GM12878 (cell line): ENCODE results near the gene DENND2C. TPM values are rescaled to one million over a fixed set of nuclear protein-coding genes. Genes with fewer than 3 reads are reported as not detected.

Experiments used
- ATAC-seq: fragments of 200-7000 bp; cut with Tn5 transposase; 3 replicates; pipeline ENCODE4 v1.9.1; 2020; ENCODE audit warnings: mild to moderate bottlenecking, moderate library complexity
- BruUV-seq: library from RNA; stranded (reverse); fragments of 400-500 nt; replicated peaks from 2 replicates; lab custom pipeline; 2021; lab: Mats Ljungman, UMichigan
- CTCF ChIA-PET: fragments of 300-600 bp; sonication (Branson Sonifier 250); formaldehyde crosslinking; extraction: SDS; loops from one replicate; lab custom pipeline; 2021; ENCODE audit warnings: inconsistent platforms; lab: Yijun Ruan, JAX
- POLR2A ChIA-PET: fragments of 350-600 bp; formaldehyde crosslinking; extraction: SDS; loops from one replicate; lab custom pipeline; 2021; ENCODE audit warnings: inconsistent platforms; lab: Charles Lee
- RAD21 ChIA-PET: fragments of 300-600 bp; sonication (Branson Sonifier 250); formaldehyde crosslinking; loops from one replicate; lab custom pipeline; 2023; ENCODE audit warnings: antibody characterized with exemption; ENCODE audit not compliant: unreplicated experiment; lab: Charles Lee
- SMC1A ChIA-PET: fragments of 300-600 bp; sonication (Branson Sonifier 250); formaldehyde crosslinking; loops from one replicate; lab custom pipeline; 2023; ENCODE audit not compliant: unreplicated experiment, uncharacterized antibody; lab: Charles Lee
- DNase-seq: peaks from one replicate; pipeline ENCODE4 v3.0.0-alpha.2; 2011; ENCODE audit warnings: low read depth, low spot score
- FAIRE-seq: peaks from 3 replicates; lab custom pipeline; 2011; peaks lifted over from hg19 to GRCh38; lab: Jason Lieb, UNC
- H2AFZ ChIP-seq: 2 replicates; pipeline ENCODE4 v1.6.0; 2011; ENCODE audit warnings: low read depth, low read length, control low read depth; ENCODE audit not compliant: control insufficient read depth
- H3K27ac ChIP-seq: 2 replicates; pipeline ENCODE4 v1.5.1; 2011; ENCODE audit warnings: control low read depth; ENCODE audit not compliant: control insufficient read depth, insufficient read depth
- H3K27me3 ChIP-seq, 2 experiments: replicated peaks in 1 of 2; 2 replicates each; pipeline versions ENCODE4 v1.6.0 to v1.6.1; 2011; ENCODE audit warnings: low read length in 1 of 2; ENCODE audit not compliant: control insufficient read depth in 2 of 2, insufficient read depth in 2 of 2
- H3K36me3 ChIP-seq, 2 experiments: 2 replicates each; pipeline ENCODE4 v1.5.1; 2011; ENCODE audit warnings: low read length in 1 of 2; ENCODE audit not compliant: control insufficient read depth in 2 of 2, insufficient read depth in 2 of 2
- H3K4me1 ChIP-seq: 2 replicates; pipeline ENCODE4 v1.6.1; 2011; ENCODE audit warnings: mild to moderate bottlenecking, low read length, moderate library complexity, mixed read lengths; ENCODE audit not compliant: control insufficient read depth, insufficient read depth
- H3K4me2 ChIP-seq: 2 replicates; pipeline ENCODE4 v1.6.0; 2011; ENCODE audit warnings: control low read depth; ENCODE audit not compliant: control insufficient read depth, insufficient read depth
- H3K4me3 ChIP-seq: fragments of 200-600 bp; sonication (generic); 2 replicates; pipeline ENCODE4 v1.5.1; 2016
- H3K79me2 ChIP-seq: 2 replicates; pipeline ENCODE4 v1.6.0; 2011; ENCODE audit warnings: low read length; ENCODE audit not compliant: control insufficient read depth, insufficient read depth
- H3K9ac ChIP-seq: 2 replicates; pipeline ENCODE4 v1.8.0; 2011; ENCODE audit warnings: low read length, control low read depth, mixed read lengths; ENCODE audit not compliant: control insufficient read depth, insufficient read depth
- H3K9me3 ChIP-seq: replicated peaks from 3 replicates; pipeline ENCODE4 v1.5.1; 2011; ENCODE audit warnings: mild to moderate bottlenecking, low read length; ENCODE audit not compliant: control insufficient read depth, insufficient read depth
- H4K20me1 ChIP-seq: 2 replicates; pipeline ENCODE4 v1.6.0; 2011; ENCODE audit not compliant: control insufficient read depth, insufficient read depth
- BHLHE40 ChIP-seq, 2 experiments: fragments of 450-650 bp in 1 of 2; IDR thresholded peaks; 2 replicates each; pipeline ENCODE4 v1.6.1; 2011 to 2017; ENCODE audit warnings: low read depth in 2 of 2, borderline replicate concordance in 1 of 2, improper control_type of control experiment in 1 of 2, low read length in 1 of 2, mild to moderate bottlenecking in 1 of 2
- ESRRA ChIP-seq: IDR thresholded peaks from 2 replicates; pipeline ENCODE4 v1.6.1; 2012; ENCODE audit warnings: mild to moderate bottlenecking, low read length, improper control_type of control experiment
- HSF1 ChIP-seq: fragments of 150-350 bp; IDR thresholded peaks from 2 replicates; pipeline ENCODE4 v1.6.1; 2014; ENCODE audit warnings: mild to moderate bottlenecking, low read depth, low read length
- IRF4 ChIP-seq: IDR thresholded peaks from 2 replicates; pipeline ENCODE4 v1.6.1; 2011; ENCODE audit warnings: low read depth, low read length
- MEF2A ChIP-seq: IDR thresholded peaks from 2 replicates; pipeline ENCODE4 v1.6.1; 2011; ENCODE audit warnings: low read depth, mild to moderate bottlenecking, low read length, moderate library complexity; ENCODE audit not compliant: insufficient read depth
- NR2C1 ChIP-seq: fragments of 450-650 bp; IDR thresholded peaks from 2 replicates; pipeline ENCODE4 v1.6.1; 2017; ENCODE audit warnings: antibody characterized with exemption, mild to moderate bottlenecking, moderate library complexity
- NR2F1 ChIP-seq: fragments of 450-650 bp; conservative IDR thresholded peaks from 2 replicates; pipeline ENCODE4 v1.6.1; 2017; ENCODE audit warnings: mild to moderate bottlenecking
- PAX8 ChIP-seq: fragments of 450-650 bp; IDR thresholded peaks from 2 replicates; pipeline ENCODE4 v1.6.1; 2017; ENCODE audit warnings: mild to moderate bottlenecking, moderate library complexity
- POLR2AphosphoS2 ChIP-seq: IDR thresholded peaks from 2 replicates; pipeline ENCODE4 v1.6.1; 2011; ENCODE audit warnings: low read depth, mild to moderate bottlenecking, low read length, improper control_type of control experiment, moderate library complexity
- POLR2AphosphoS5 ChIP-seq: IDR thresholded peaks from 2 replicates; pipeline ENCODE4 v1.6.1; 2011; ENCODE audit warnings: mild to moderate bottlenecking, low read length, inconsistent platforms
- RB1 ChIP-seq: fragments of 450-650 bp; formaldehyde crosslinking; IDR thresholded peaks from 2 replicates; pipeline ENCODE4 v1.6.1; 2017; ENCODE audit warnings: mild to moderate bottlenecking, borderline replicate concordance
- REST ChIP-seq: IDR thresholded peaks from 2 replicates; pipeline ENCODE4 v1.6.1; 2012; ENCODE audit warnings: mild to moderate bottlenecking, low read depth, low read length
- RUNX3 ChIP-seq: IDR thresholded peaks from 2 replicates; pipeline ENCODE4 v1.6.1; 2012; ENCODE audit warnings: low read length, inconsistent platforms
- SMARCA5 ChIP-seq: fragments of 450-650 bp; IDR thresholded peaks from 2 replicates; pipeline ENCODE4 v1.6.1; 2017; ENCODE audit warnings: mild to moderate bottlenecking
- SREBF1 ChIP-seq: IDR thresholded peaks from 2 replicates; pipeline ENCODE4 v1.6.1; 2012; ENCODE audit warnings: mild to moderate bottlenecking, low read length
- TBL1XR1 ChIP-seq: IDR thresholded peaks from 2 replicates; pipeline ENCODE4 v1.6.1; 2012; ENCODE audit warnings: low read depth, low read length, improper control_type of control experiment
- TCF3 ChIP-seq: IDR thresholded peaks from 2 replicates; pipeline ENCODE4 v1.6.1; 2012; ENCODE audit warnings: low read depth, mild to moderate bottlenecking, low read length, borderline replicate concordance; ENCODE audit not compliant: insufficient read depth
- ZBED1 ChIP-seq: IDR thresholded peaks from 2 replicates; pipeline ENCODE4 v1.6.1; 2016; ENCODE audit warnings: borderline replicate concordance
- ZBTB11 ChIP-seq: fragments of 450-650 bp; formaldehyde crosslinking; IDR thresholded peaks from 2 replicates; pipeline ENCODE4 v1.5.0; 2022; ENCODE audit warnings: mild to moderate bottlenecking, missing genetic modification characterization
- ZNF384 ChIP-seq: IDR thresholded peaks from 2 replicates; pipeline ENCODE4 v1.6.1; 2012; ENCODE audit warnings: low read depth, mild to moderate bottlenecking, low read length, improper control_type of control experiment, borderline replicate concordance
- in situ Hi-C: fragments of 300-500 bp; cut with MboI; formaldehyde crosslinking; loops from 9 replicates; pipeline ENCODE4 v1.14.3; 2018; ENCODE audit warnings: mixed read lengths
- intact Hi-C: fragments of 100-400 bp; cut with micrococcal nuclease; formaldehyde crosslinking; loops from one replicate; pipeline ENCODE4 v1.14.2; 2022; ENCODE audit not compliant: unreplicated experiment
- polyA plus RNA-seq, 11 experiments: library from polyadenylated mRNA; depleted of rRNA in 4 of 11; unstranded in 6 of 11; stranded (reverse) in 5 of 11; fragments of >200 nt; fragmentation: Nextera tagmentation in 4 of 11; fragmentation: Illumina TruSeq in 1 of 11; extraction: Ambion mirVana in 4 of 11; extraction: Trizol in 1 of 11; gene quantifications; 1 replicate in 1 of 11; 2 replicates in 10 of 11; pipeline versions ENCODE4 v1.2.1 to v1.2.3, GENCODE V29; 2011 to 2016; ENCODE audit warnings: inconsistent platforms in 2 of 11, missing spikeins in 2 of 11, low read depth in 1 of 11
- total RNA-seq, 4 experiments: library from RNA; depleted of rRNA in 3 of 4; stranded (reverse); fragments of >200 nt in 3 of 4; fragmentation: Illumina TruSeq in 1 of 4; extraction: Trizol in 1 of 4; gene quantifications; 2 replicates each; pipeline versions ENCODE4 v1.2.1 to v1.2.3, GENCODE V29; 2013 to 2021

Gene DENND2C
- total and polyA plus RNA-seq, 10 of the 15 experiments (the other 5 are each of a cell fraction or from before 2014, with no cell fraction given): 0.01 to 0.10 (median 0.06) TPM; not detected in 3

DNA sequence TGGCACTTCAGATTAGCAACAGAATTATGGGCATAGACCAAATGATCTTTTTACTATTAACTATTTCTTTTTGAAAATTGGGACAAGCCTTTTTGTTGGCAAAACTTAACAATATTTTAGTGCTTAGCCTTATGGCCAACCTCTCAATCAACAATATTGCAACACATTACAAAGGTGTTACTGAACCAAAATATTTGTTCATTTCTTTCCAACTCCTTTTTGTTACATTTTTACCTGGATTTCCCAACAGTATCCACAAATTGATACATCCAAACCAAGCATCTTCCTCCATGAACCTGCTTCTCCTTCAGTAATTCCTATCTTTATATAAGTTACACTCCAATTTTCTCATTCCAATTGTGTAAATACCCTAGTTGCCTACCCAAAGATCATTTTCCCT, 27.0 kb upstream of the DENND2C start:
- H4K20me1 ChIP-seq: no peaks in the 10 kb centered on the region
- ChIA-PET CTCF (no interaction called here), RAD21 (no interaction called here), POLR2A (no interaction called here), SMC1A (no interaction called here)
- no peaks in the 10 kb centered on the region for H3K9me3 ChIP-seq
- H3K79me2 ChIP-seq: no peaks in the 10 kb centered on the region
- ATAC-seq: no peak
- no peak overlapping the region for H2AFZ ChIP-seq
- no peak for TF ChIP-seq POLR2AphosphoS5
- TF ChIP-seq BHLHE40 (IDR thresholded peaks at IDR 0.05; ENCODE audit: borderline replicate concordance in 1 of 2, low read depth in 2 of 2, low read length in 1 of 2): no peak
- TF ChIP-seq ZBTB11: no peak
- TF ChIP-seq PAX8: no peak
- TF ChIP-seq NR2C1: no peak
- no peak for TF ChIP-seq MEF2A
- no peak for TF ChIP-seq REST
- TF ChIP-seq ZBED1: no peak
- no peak for TF ChIP-seq HSF1
- TF ChIP-seq NR2F1: no peak
- no peak for TF ChIP-seq ESRRA
- TF ChIP-seq TBL1XR1: no peak
- TF ChIP-seq SREBF1: no peak
- TF ChIP-seq POLR2AphosphoS2: no peak
- no peak for TF ChIP-seq RB1
- TF ChIP-seq TCF3: no peak
- TF ChIP-seq SMARCA5: no peak
- no peak for TF ChIP-seq ZNF384
- no peak for TF ChIP-seq RUNX3
- no peak for TF ChIP-seq IRF4
- no TSS peak for BruUV-seq
- H3K4me2 ChIP-seq: no peak overlapping the region
- no peak for DNase-seq
- no peak overlapping the region for H3K9ac ChIP-seq
- intact Hi-C loops: no loop called here
- no peak for FAIRE-seq
- no peak overlapping the region for H3K4me3 ChIP-seq
- H3K4me1 ChIP-seq: no peaks in the 10 kb centered on the region; the same call in 1 of the 2 replicates
- in situ Hi-C loops: no loop called here
- no peaks in the 10 kb centered on the region for H3K36me3 ChIP-seq
- no peak overlapping the region for H3K27ac ChIP-seq
- no peaks in the 10 kb centered on the region for H3K27me3 ChIP-seq
